Activated CD8-positive, alpha-beta memory T cell treated with anti-CD3 and anti-CD28 coated beads for 36 hours (primary cell): ENCODE results near the gene ATF7. TPM values are rescaled to one million over a fixed set of nuclear protein-coding genes. Genes with fewer than 3 reads are reported as not detected.
"Not testable (repeated sequence)": the region's sequence is repeated elsewhere in the genome, so short reads cannot be mapped to it uniquely, and the experiment has no call there.

ENCODE experiments used
- CTCF ChIA-PET: fragments of 350-600 bp; sonication (Branson Sonifier 250); formaldehyde crosslinking; loops from one replicate; lab custom pipeline; 2021; ENCODE audit warnings: antibody characterized with exemption; lab: Charles Lee
- POLR2A ChIA-PET: fragments of 350-600 bp; sonication (Branson Sonifier 250); formaldehyde crosslinking; loops from one replicate; lab custom pipeline; 2021; ENCODE audit warnings: antibody characterized with exemption; lab: Charles Lee
- total RNA-seq, 2 experiments: library from RNA; stranded (reverse); gene quantifications; one replicate each; pipeline ENCODE4 v1.2.3, GENCODE V29; 2021

The ATF7 gene
- total RNA-seq, 2 experiments from 2014 or later, result 23.3 to 23.6 TPM

DNA sequence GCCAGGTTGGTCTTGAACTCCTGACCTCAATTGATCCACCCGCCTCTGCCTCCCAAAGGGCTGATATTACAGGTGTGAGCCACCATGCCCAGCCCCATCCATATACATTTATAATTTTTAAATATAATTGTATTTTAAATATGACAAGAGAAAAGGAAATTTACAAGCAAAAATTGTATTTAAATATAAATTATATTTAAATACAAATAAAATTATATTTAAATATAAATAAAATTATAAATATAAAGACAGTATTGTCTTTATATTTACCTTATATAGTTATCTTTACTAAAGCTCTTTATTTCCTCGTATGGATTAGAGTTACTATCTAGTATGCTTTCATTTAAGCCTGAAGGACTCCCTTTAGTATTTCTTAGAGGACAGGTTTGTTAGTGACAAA, 11.9 kb upstream of the ATF7 start:
- POLR2A ChIA-PET, result no interaction called here
- CTCF ChIA-PET, result interaction anchor here (1.6 kb wide), 1 partner anchor 36 kb away, joined by 3 read pairs; no protein-coding TSS in a partner anchor

DNA sequence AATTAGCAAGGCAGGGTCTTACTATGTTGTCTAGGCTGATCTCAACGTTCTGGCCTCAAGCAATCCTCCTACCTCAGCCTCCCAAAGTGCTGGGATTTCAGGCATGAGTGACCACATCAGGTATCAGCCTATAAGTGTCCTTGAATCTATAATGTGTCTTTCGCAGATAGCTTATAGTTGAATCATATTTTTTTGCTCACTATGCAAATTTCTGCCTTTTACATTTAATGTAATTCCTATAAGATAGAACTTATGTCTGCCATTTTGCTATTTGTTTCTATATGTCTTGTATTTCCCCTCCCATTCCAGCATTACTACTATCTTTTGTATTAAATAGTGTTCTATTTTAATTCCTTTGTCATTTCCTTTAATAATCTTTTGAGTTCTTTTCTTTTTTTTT, 10.5 kb upstream of the ATF7 start:
- POLR2A ChIA-PET, result no interaction called here
- CTCF ChIA-PET, result no interaction called here

DNA sequence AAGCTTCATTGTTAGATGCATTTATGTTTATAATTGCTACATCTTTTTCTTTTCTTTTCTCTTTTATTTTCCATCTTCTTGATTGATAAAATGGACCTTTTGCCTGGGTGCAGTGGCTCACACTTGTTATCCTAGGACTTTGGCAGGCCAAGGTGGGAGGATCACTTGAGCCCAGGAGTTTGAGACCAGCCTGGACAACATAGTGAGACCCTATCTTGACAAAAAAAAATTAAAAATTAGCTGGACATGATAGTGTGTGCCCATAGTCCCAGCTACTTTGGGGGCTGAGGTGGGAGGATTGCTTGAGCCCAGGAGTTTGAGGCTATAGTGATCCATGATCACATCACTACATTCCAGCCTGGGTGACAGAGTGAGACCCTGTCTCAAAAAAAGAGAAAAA, 9.5 kb upstream of the ATF7 start:
- CTCF ChIA-PET, result interaction anchor here (1.2 kb wide), 1 partner anchor 40 kb away, joined by 3 read pairs; the partner anchor contains the start of gene ATP5MC2
- POLR2A ChIA-PET, result not testable (repeated sequence)

DNA sequence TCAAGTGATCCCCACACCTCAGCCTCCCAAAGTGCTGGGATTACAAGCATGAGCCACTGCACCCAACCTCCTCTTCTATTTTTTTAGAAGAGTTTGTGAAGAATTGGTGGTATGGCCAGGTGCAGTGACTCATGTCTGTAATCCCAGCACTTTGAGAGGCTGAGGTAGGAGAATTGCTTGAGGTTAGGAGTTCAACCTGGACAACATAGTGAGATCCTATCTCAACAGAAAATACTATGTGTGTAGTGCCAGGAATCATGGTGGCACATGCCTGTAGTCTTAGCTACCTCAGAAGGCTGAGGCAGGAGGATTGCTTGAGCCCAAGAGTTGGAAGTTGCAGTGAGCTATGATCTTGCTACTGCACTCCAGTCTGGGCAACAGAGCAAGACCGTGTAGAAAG, 5.5 kb upstream of the ATF7 start:
- POLR2A ChIA-PET, result interaction anchor here (0.5 to 0.7 kb wide), 2 partner anchors 15 to 84 kb away, joined by 4 to 6 read pairs; no protein-coding TSS in a partner anchor
- CTCF ChIA-PET, result no interaction called here

DNA sequence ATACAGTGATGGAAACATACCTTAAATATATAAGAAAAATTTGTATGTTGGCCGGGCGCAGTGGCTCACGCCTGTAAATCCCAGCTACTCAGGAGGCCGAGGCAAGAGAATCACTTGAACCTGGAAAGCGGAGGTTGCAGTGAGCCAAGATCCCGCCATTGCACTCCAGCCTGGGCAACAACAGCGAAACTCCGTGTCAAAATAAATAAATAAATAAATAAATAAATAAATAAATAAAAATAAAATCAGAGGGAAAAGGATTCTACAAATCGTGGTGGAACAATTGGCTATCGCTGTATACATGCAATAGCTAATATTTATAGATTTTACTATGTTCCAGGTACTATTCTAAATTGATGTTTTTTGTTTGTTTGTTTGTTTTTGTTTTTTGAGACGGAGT, 1.7 kb upstream of the ATF7 start:
- POLR2A ChIA-PET, result no interaction called here

GRCh38 chr12:53626702-53627169, 554 bp upstream of the ATF7 start:
- ChIA-PET POLR2A (interaction anchor here (1.0 kb wide), 1 partner anchor 49 kb away, joined by 3 read pairs; the partner anchor contains the start of gene ATP5MC2), CTCF (interaction anchor here (0.6 to 1.5 kb wide), 3 partner anchors 8 to 83 kb away, joined by 3 to 6 read pairs (median 3); partner anchors contain the start of gene ATP5MC2)

More for the DNA sequence above, 1.7 kb upstream of the ATF7 start:
- CTCF ChIA-PET, result interaction anchor here (0.9 kb wide), 1 partner anchor 129 kb away, joined by 3 read pairs; no protein-coding TSS in a partner anchor

GRCh38 chr12:53625373-53625945, 723 bp downstream of the ATF7 start:
- POLR2A ChIA-PET, result interaction anchor here (0.6 to 1.0 kb wide), 2 partner anchors 48 to 51 kb away, joined by 3 to 5 read pairs; partner anchors contain the start of gene ATP5MC2
- CTCF ChIA-PET, result interaction anchor here (1.0 to 1.5 kb wide), 3 partner anchors 50 to 121 kb away, joined by 3 to 6 read pairs (median 3); partner anchors contain the start of gene ATP5MC2

DNA sequence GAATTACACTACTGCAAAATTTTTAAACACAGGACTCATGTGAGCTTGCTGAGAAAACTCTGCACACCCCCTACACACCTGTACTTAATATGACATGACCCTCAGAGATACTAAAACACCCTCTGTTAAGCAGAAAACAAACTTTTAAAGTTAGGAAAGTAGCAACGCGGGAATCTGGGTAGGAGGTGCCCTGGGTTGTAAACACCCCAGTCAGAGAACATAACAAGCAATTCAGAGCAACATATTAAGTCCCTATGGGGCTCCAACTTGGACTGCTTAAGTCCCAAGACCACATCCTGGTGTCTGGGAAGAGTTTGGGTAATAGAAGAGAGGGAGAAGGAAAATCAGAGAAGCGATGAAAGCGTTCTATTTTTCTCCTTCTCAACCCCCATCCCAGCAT, 1.2 kb downstream of the ATF7 start:
- ChIA-PET POLR2A (interaction anchor here (0.6 kb wide), 1 partner anchor 48 kb away, joined by 5 read pairs; no protein-coding TSS in a partner anchor), CTCF (interaction anchor here (1.1 to 1.5 kb wide), 4 partner anchors 13 to 121 kb away, joined by 3 to 6 read pairs (median 4); partner anchors contain the start of gene ATP5MC2)

- ChIA-PET CTCF (interaction anchor here (1.1 to 1.4 kb wide), 2 partner anchors 13 to 119 kb away, joined by 3 to 4 read pairs; no protein-coding TSS in a partner anchor), POLR2A (no interaction called here)
Observed at GRCh38 chr12:53624458-53624857, 1.7 kb downstream of the ATF7 start.

DNA sequence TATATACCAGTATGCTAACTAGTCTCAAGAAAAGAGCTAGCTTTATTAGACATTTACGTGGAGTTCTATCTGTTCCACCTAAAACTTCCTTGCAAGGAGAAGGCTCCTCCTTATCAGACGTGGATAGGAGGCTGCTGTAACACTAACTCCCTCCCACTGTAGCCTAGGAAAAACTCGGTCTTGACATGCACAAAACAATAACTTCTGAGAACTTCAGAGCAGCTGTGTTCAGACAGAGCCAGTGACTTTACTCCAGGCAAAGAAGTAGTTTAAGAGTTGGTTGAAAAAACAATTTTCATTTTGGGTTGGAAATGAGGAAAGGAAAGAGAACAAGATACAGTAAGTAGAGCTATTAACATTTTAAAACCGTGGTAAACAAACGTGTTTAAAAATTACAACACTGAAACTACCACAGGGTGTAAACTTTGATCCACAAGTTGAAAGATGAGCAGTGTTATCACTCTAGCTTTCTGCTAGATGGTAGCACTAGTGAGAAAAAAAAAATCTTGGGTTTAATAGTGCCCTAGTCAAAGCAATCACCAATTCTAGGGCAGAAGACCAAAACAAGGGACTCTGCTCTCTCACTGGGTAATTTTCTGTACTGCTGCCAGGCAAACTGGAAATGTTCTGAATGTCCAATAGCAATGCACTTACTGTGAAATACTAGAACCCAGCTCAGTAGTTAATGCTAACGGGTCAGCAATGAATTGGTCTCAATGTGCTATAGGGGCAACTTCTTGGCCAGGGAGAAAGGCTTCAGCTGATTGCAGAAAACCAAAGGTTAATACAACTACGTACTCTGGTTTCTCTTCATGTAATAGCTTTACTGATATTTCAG, 2.4 kb downstream of the ATF7 start:
- POLR2A ChIA-PET, result interaction anchor here (1.0 kb wide), 1 partner anchor 52 kb away, joined by 3 read pairs; the partner anchor contains the start of gene ATP5MC2
- CTCF ChIA-PET, result interaction anchor here (1.0 to 1.5 kb wide), 5 partner anchors 12 to 120 kb away, joined by 3 to 5 read pairs (median 4); partner anchors contain the start of gene ATP5MC2

GRCh38 chr12:53622724-53623123, 3.5 kb downstream of the ATF7 start:
- POLR2A ChIA-PET, result interaction anchor here (0.6 to 1.0 kb wide), 3 partner anchors 53 to 149 kb away, joined by 3 to 6 read pairs (median 4); partner anchors contain the start of gene ATP5MC2
- CTCF ChIA-PET, result interaction anchor here (0.6 to 1.5 kb wide), 5 partner anchors 11 to 1671 kb away, joined by 3 to 5 read pairs (median 3); partner anchors contain the start of genes ACVR1B and ATP5MC2

- CTCF ChIA-PET, result no interaction called here
- POLR2A ChIA-PET, result no interaction called here
Observed at GRCh38 chr12:53618275-53618674, 7.9 kb downstream of the ATF7 start.

DNA sequence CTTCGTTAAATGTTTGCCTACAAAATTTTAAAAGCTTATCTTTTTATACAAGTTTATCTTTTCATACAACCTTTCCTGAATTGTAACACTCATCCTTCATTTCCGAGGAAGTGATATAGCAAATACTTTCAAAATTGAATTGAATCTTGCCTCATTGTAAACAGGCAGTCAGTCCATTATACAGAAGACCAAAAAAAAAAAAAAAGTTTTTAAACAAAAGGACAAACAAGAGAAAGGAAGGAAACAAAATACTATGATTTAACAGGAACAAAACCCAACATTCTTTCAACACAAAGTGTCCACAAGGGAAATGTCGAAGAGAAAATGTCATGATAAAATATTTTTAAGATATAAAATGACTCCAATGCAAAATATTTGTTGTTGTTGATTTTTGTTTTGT, 8.5 kb downstream of the ATF7 start:
- ChIA-PET POLR2A (interaction anchor here (0.6 kb wide), 1 partner anchor 111 kb away, joined by 3 read pairs; no protein-coding TSS in a partner anchor), CTCF (interaction anchor here (0.7 kb wide), 1 partner anchor 48 kb away, joined by 3 read pairs; no protein-coding TSS in a partner anchor)

GRCh38 chr12:53616950-53617349, 9.2 kb downstream of the ATF7 start:
- ChIA-PET CTCF (interaction anchor here (0.7 kb wide), 1 partner anchor 49 kb away, joined by 3 read pairs; no protein-coding TSS in a partner anchor), POLR2A (no interaction called here)

- ChIA-PET POLR2A (no interaction called here), CTCF (no interaction called here)
Observed at GRCh38 chr12:53613821-53614220, 12.4 kb downstream of the ATF7 start.

DNA sequence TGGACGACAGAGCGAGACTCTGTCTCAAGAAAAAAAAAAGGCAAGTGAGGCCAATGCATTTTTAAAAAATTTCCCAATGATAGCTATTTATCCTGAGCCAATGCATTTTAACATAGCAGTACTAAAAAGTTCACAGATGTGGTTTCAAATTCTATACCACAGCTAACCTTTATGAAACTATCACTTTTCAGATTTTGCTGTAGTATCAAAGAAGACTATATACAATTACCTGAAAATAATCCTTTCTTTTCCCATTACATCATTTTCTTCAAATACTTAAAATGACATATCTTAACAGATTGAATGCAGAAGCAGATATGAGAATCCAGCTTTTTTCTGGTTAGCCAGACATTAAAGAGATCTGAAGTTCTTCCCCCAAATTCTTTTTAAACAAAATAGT, 13.2 kb downstream of the ATF7 start:
- CTCF ChIA-PET, result no interaction called here
- POLR2A ChIA-PET, result interaction anchor here (0.6 kb wide), 1 partner anchor 164 kb away, joined by 4 read pairs; no protein-coding TSS in a partner anchor

- POLR2A ChIA-PET, result no interaction called here
Observed at GRCh38 chr12:53611304-53611703, 14.9 kb downstream of the ATF7 start.

DNA sequence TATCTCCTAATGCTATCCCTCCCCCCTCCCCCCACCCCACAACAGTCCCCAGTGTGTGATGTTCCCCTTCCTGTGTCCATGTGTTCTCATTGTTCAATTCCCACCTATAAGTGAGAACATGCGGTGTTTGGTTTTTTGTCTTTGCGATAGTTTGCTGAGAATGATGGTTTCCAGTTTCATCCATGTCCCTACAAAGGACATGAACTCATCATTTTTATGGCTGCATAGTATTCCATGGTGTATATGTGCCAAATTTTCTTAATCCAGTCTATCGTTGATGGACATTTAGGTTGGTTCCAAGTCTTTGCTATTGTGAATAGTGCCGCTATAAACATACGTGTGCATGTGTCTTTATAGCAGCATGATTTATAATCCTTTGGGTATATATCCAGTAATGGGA, 19.5 kb downstream of the ATF7 start:
- CTCF ChIA-PET, POLR2A ChIA-PET: not testable (repeated sequence)

More at GRCh38 chr12:53611304-53611703, 14.9 kb downstream of the ATF7 start:
- CTCF ChIA-PET, result interaction anchor here (1.0 to 1.9 kb wide), 4 partner anchors 12 to 68 kb away, joined by 3 to 5 read pairs (median 4); partner anchors contain the start of gene ATP5MC2

- CTCF ChIA-PET, result no interaction called here
- POLR2A ChIA-PET, result interaction anchor here (0.7 kb wide), 1 partner anchor 44 kb away, joined by 3 read pairs; no protein-coding TSS in a partner anchor
Observed at GRCh38 chr12:53604581-53604980, 21.6 kb downstream of the ATF7 start.
